Thyroid gland (tissue), 4 donors: ENCODE measurements around the gene PGRMC2.

Source experiments
- CTCF ChIP-seq, 6 experiments: fragments of 200-600 bp in 3 of 6; fragments of 450-650 bp in 3 of 6; sonication (generic) in 3 of 6; IDR thresholded peaks; one replicate each; pipeline ENCODE4 v1.5.1; 2016 to 2019; ENCODE audit warnings: antibody characterized with exemption in 6 of 6, mild to moderate bottlenecking in 2 of 6, inconsistent platforms in 1 of 6, moderate library complexity in 1 of 6
- POLR2A ChIP-seq, 2 donors: fragments of 450-650 bp; IDR thresholded peaks; one replicate each; pipeline ENCODE4 v1.6.1; 2017; ENCODE audit warnings: antibody characterized with exemption in 2 of 2, mild to moderate bottlenecking in 2 of 2, moderate library complexity in 1 of 2

- TF ChIP-seq CTCF (IDR thresholded peaks at IDR 0.05) (no peak), POLR2A (IDR thresholded peaks at IDR 0.05) (no peak)
Measured at GRCh38 chr4:128241981-128242380, 45.6 kb downstream of the PGRMC2 start.
